ENCODE measurements around the gene SLIT3. TPM values are rescaled to one million over a fixed set of nuclear protein-coding genes. Genes with fewer than 3 reads are reported as not detected.

Gene SLIT3
- total RNA-seq, 1 donor from 2014 or later: 42.4 TPM

GRCh38 chr5:168951769-168952168 lies 349.2 kb downstream of the SLIT3 start:
- no peak for DNase-seq

- DNase-seq: peak; percentile 7
Observed at GRCh38 chr5:168951356-168951755, 349.6 kb downstream of the SLIT3 start.

GRCh38 chr5:168950241-168950951 lies 350.5 kb downstream of the SLIT3 start:
- DNase-seq: no peak

- no peak for DNase-seq
Observed at GRCh38 chr5:168948746-168949145, 352.2 kb downstream of the SLIT3 start.

GRCh38 chr5:168947212-168947868 lies 353.6 kb downstream of the SLIT3 start:
- DNase-seq: no peak

GRCh38 chr5:168946363-168946762 lies 354.6 kb downstream of the SLIT3 start:
- DNase-seq: peak; percentile 31

GRCh38 chr5:168944004-168944403 lies 356.9 kb downstream of the SLIT3 start:
- no peak for DNase-seq

- no peak for DNase-seq
Observed at GRCh38 chr5:168943091-168943884, 357.7 kb downstream of the SLIT3 start.

GRCh38 chr5:168941901-168942300 lies 359.0 kb downstream of the SLIT3 start:
- no peak for DNase-seq

GRCh38 chr5:168940712-168941111 lies 360.2 kb downstream of the SLIT3 start:
- no peak for DNase-seq

GRCh38 chr5:168939887-168940544 lies 360.9 kb downstream of the SLIT3 start:
- DNase-seq: no peak

- DNase-seq: no peak
Observed at GRCh38 chr5:168939156-168939800, 361.7 kb downstream of the SLIT3 start.

- DNase-seq: no peak
Observed at GRCh38 chr5:168936511-168936910, 364.4 kb downstream of the SLIT3 start.

- no peak for DNase-seq
Observed at GRCh38 chr5:168935183-168935582, 365.8 kb downstream of the SLIT3 start.

GRCh38 chr5:168934169-168934568 lies 366.8 kb downstream of the SLIT3 start:
- DNase-seq: no peak

GRCh38 chr5:168932400-168933189 lies 368.3 kb downstream of the SLIT3 start:
- DNase-seq: no peak

- no peak for DNase-seq
Observed at GRCh38 chr5:168931638-168932345, 369.1 kb downstream of the SLIT3 start.

GRCh38 chr5:168929656-168930055 lies 371.3 kb downstream of the SLIT3 start:
- no peak for DNase-seq

- no peak for DNase-seq
Observed at GRCh38 chr5:168925160-168925559, 375.8 kb downstream of the SLIT3 start.

GRCh38 chr5:168921147-168921866 lies 379.6 kb downstream of the SLIT3 start:
- no peak for DNase-seq
